KMS-11 (cell line): ENCODE data around the gene DUS2.

Experiments used
- H2AFZ ChIP-seq: fragments of 200-600 bp; sonication (generic); 2 replicates; pipeline ENCODE4 v1.6.1; 2016; ENCODE audit warnings: antibody characterized with exemption, mixed run types, low read depth
- H3K27ac ChIP-seq: fragments of 200-600 bp; sonication (generic); 2 replicates; pipeline ENCODE4 v1.6.1; 2016; ENCODE audit warnings: mild to moderate bottlenecking, mixed run types
- H3K27me3 ChIP-seq: fragments of 200-600 bp; sonication (generic); 2 replicates; pipeline ENCODE4 v1.6.1; 2017; ENCODE audit warnings: mild to moderate bottlenecking, low read depth, mixed run types, moderate library complexity; ENCODE audit not compliant: insufficient read depth
- H3K36me3 ChIP-seq: fragments of 200-600 bp; sonication (generic); 2 replicates; pipeline ENCODE4 v1.6.1; 2017; ENCODE audit warnings: mild to moderate bottlenecking, mixed run types; ENCODE audit not compliant: insufficient read depth
- H3K4me1 ChIP-seq: fragments of 200-600 bp; sonication (generic); 2 replicates; pipeline ENCODE4 v1.6.1; 2016; ENCODE audit warnings: mild to moderate bottlenecking, low read depth, mixed run types; ENCODE audit not compliant: poor library complexity, severe bottlenecking
- H3K4me2 ChIP-seq: fragments of 200-600 bp; sonication (generic); 2 replicates; pipeline ENCODE4 v1.7.0; 2016; ENCODE audit warnings: mild to moderate bottlenecking, mixed run types
- H3K4me3 ChIP-seq: fragments of 200-600 bp; sonication (generic); IDR thresholded peaks from 2 replicates; pipeline ENCODE4 v1.6.1; 2017; ENCODE audit warnings: low read depth, low read length, mixed read lengths; ENCODE audit not compliant: insufficient read depth
- H3K79me2 ChIP-seq: fragments of 200-600 bp; sonication (generic); 2 replicates; pipeline ENCODE4 v1.6.1; 2016; ENCODE audit warnings: low read depth, mixed run types; ENCODE audit not compliant: insufficient read depth
- H3K9ac ChIP-seq: fragments of 200-600 bp; sonication (generic); 2 replicates; pipeline ENCODE4 v1.6.1; 2016; ENCODE audit warnings: mild to moderate bottlenecking, mixed run types
- H4K20me1 ChIP-seq: fragments of 200-600 bp; sonication (generic); 2 replicates; pipeline ENCODE4 v1.6.1; 2016; ENCODE audit warnings: mild to moderate bottlenecking, mixed run types; ENCODE audit not compliant: insufficient read depth
- TF ChIP-seq, protein P1 (sequence below): fragments of 200-600 bp; sonication (generic); conservative IDR thresholded peaks from 2 replicates; pipeline ENCODE4 v1.6.1; 2017; ENCODE audit warnings: low read depth, mild to moderate bottlenecking, antibody characterized with exemption, low read length, moderate library complexity, mixed read lengths

The DUS2 gene

DNA sequence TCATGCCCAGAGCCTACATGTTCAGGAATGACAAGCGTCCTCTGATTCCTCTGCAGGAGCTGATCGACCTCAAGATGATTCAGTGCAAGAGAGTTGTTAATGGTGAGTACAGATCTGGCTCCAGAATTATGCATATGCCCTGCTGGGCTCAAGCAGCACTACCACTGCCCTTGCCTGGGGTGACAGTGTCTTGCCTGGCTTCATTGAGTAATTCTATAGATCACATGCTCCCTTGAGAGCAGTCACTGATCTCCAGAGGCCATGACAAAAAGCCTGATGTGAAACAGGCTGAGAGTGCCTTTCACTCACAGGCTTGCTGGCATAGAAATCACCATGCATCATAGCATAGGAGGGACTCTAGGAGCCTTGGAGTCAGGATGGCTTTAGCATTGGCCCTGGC, 26.4 kb downstream of the DUS2 start:
- no peaks in the 10 kb centered on the region for H4K20me1 ChIP-seq
- no peak overlapping the region for H3K4me3 ChIP-seq
- TF ChIP-seq, protein P1, sequence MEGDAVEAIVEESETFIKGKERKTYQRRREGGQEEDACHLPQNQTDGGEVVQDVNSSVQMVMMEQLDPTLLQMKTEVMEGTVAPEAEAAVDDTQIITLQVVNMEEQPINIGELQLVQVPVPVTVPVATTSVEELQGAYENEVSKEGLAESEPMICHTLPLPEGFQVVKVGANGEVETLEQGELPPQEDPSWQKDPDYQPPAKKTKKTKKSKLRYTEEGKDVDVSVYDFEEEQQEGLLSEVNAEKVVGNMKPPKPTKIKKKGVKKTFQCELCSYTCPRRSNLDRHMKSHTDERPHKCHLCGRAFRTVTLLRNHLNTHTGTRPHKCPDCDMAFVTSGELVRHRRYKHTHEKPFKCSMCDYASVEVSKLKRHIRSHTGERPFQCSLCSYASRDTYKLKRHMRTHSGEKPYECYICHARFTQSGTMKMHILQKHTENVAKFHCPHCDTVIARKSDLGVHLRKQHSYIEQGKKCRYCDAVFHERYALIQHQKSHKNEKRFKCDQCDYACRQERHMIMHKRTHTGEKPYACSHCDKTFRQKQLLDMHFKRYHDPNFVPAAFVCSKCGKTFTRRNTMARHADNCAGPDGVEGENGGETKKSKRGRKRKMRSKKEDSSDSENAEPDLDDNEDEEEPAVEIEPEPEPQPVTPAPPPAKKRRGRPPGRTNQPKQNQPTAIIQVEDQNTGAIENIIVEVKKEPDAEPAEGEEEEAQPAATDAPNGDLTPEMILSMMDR = no peak
- peaks cover 6% of the 10 kb centered on the region for H3K4me1 ChIP-seq
- H3K27ac ChIP-seq = no peak overlapping the region
- no peaks in the 10 kb centered on the region for H3K27me3 ChIP-seq
- no peaks in the 10 kb centered on the region for H3K79me2 ChIP-seq
- no peak overlapping the region for H2AFZ ChIP-seq
- no peaks in the 10 kb centered on the region for H3K36me3 ChIP-seq
- no peak overlapping the region for H3K9ac ChIP-seq
- H3K4me2 ChIP-seq = no peak overlapping the region

DNA sequence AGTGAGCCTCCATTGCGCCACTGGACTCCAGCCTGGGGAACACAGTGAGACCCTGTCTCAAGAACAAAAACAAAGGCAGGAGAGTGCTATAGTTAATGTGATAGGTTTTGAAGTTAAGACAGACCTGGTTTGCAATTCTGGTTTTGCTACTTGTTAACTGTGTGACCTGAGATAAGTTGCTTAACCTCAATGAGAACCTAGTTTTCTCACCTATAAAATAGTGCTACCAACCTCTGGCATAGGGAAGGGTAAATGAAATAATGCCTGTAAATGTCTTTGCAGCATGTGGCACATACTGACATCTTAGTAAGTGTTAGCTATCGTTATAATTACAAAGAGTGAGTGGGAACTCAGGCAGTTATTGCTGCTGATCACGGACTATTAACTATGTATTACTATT, 32.3 kb downstream of the DUS2 start:
- H3K9ac ChIP-seq = no peak overlapping the region
- H4K20me1 ChIP-seq = no peaks in the 10 kb centered on the region
- peaks cover 6% of the 10 kb centered on the region for H3K4me1 ChIP-seq
- H3K27me3 ChIP-seq = no peaks in the 10 kb centered on the region
- no peaks in the 10 kb centered on the region for H3K36me3 ChIP-seq
- H3K4me3 ChIP-seq = no peak overlapping the region
- no peak overlapping the region for H2AFZ ChIP-seq
- no peak overlapping the region for H3K27ac ChIP-seq
- TF ChIP-seq, protein P1 = no peak
- no peaks in the 10 kb centered on the region for H3K79me2 ChIP-seq
- no peak overlapping the region for H3K4me2 ChIP-seq

- Histone ChIP-seq H3K79me2 (no peaks in the 10 kb centered on the region), H3K36me3 (no peaks in the 10 kb centered on the region), H4K20me1 (no peaks in the 10 kb centered on the region), H3K4me2 (no peak overlapping the region), H3K27me3 (no peaks in the 10 kb centered on the region), H3K4me1 (no peaks in the 10 kb centered on the region), H3K9ac (no peak overlapping the region), H3K27ac (no peak overlapping the region), H2AFZ (no peak overlapping the region), H3K4me3 (no peak overlapping the region)
- TF ChIP-seq, protein P1 = no peak
These were observed 36.7 kb downstream of the DUS2 start for GRCh38 chr16:68059804-68060203.

DNA sequence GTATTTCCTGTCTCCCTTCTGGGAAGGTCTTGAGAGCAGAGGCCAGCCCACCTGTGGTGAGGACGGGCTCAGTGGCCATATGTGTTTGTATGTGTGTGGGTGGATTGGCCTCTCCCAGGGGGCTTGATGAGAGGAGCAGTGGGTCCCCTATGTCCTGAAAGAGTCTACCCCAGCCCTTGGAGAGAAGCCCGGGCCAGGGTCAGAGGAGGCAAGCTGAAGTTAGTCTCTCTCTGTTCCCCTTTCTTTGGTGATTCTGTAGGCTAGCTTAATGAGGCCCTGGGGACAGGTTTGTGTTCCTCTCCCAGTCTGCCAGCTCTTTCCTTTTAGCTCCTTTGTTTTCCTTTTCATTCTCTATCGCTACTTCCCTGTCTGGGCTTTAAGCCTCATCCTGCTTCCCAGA, 38.3 kb downstream of the DUS2 start:
- H3K9ac ChIP-seq = no peak overlapping the region
- H3K4me2 ChIP-seq = no peak overlapping the region
- H3K79me2 ChIP-seq = no peaks in the 10 kb centered on the region
- H2AFZ ChIP-seq = no peak overlapping the region
- H3K27me3 ChIP-seq = no peaks in the 10 kb centered on the region
- no peaks in the 10 kb centered on the region for H4K20me1 ChIP-seq
- H3K27ac ChIP-seq = no peak overlapping the region
- H3K4me1 ChIP-seq = no peaks in the 10 kb centered on the region
- no peaks in the 10 kb centered on the region for H3K36me3 ChIP-seq
- TF ChIP-seq, protein P1 = no peak
- no peak overlapping the region for H3K4me3 ChIP-seq
